Measurements from ENCODE around the gene ZBTB7B. TPM values are rescaled to one million over a fixed set of nuclear protein-coding genes. Genes with fewer than 3 reads are reported as not detected.

Gene ZBTB7B
- total and polyA plus RNA-seq, 2 experiments from 2014 or later: 2.3 to 27.0 TPM

GRCh38 chr1:155003227-155003765, 694 bp downstream of the ZBTB7B start:
- peak overlapping the region; percentile 53 for H3K27ac ChIP-seq
- peaks cover 27% of the 10 kb centered on the region for H3K4me1 ChIP-seq (ENCODE audit: insufficient read depth)
- 1 to 2% methylated on average over 31 to 35 of the region's 37 CpGs for WGBS, 2 experiments (ENCODE audit: low coverage in 1 of 2, low lambda C conversion rate in 2 of 2, missing lambda C conversion rate in 2 of 2)

GRCh38 chr1:155003766-155004351, 1.3 kb downstream of the ZBTB7B start:
- H3K9ac ChIP-seq: peak overlapping the region; percentile 86
- H3K9me2 ChIP-seq (ENCODE audit: insufficient read depth): no peaks in the 10 kb centered on the region
- no peaks in the 10 kb centered on the region for H3K36me3 ChIP-seq (ENCODE audit: low read depth)
- TF ChIP-seq EZH2phosphoT487 (IDR thresholded peaks at IDR 0.05; ENCODE audit: insufficient read depth, low read depth) (no peak), EZH2 (IDR thresholded peaks at IDR 0.05; ENCODE audit: insufficient read depth, poor library complexity, severe bottlenecking) (no peak)
- peak overlapping the region; percentile 53 for H3K27ac ChIP-seq
- in situ Hi-C loops (cut with MboI): no loop called here
- H3K27me3 ChIP-seq (replicated peaks; ENCODE audit: insufficient read depth): no peaks in the 10 kb centered on the region
- peak overlapping the region; percentile 71 for H2AFZ ChIP-seq
- peak overlapping the region; percentile 98 for H3K4me3 ChIP-seq
- peak; percentile 63 for DNase-seq
- no peaks in the 10 kb centered on the region for H4K20me1 ChIP-seq (ENCODE audit: insufficient read depth)
- WGBS, 2 experiments (ENCODE audit: low coverage in 1 of 2, low lambda C conversion rate in 2 of 2, missing lambda C conversion rate in 2 of 2): 1 to 3% methylated on average over 6 to 34 of the region's 34 CpGs
- peaks cover 54% of the 10 kb centered on the region for H3K79me2 ChIP-seq (ENCODE audit: insufficient read depth)
- H3K4me1 ChIP-seq (ENCODE audit: insufficient read depth): peaks cover 27% of the 10 kb centered on the region
- H3K4me2 ChIP-seq (ENCODE audit: unreplicated experiment): peak overlapping the region; percentile 94
- no peaks in the 10 kb centered on the region for H3K9me3 ChIP-seq (ENCODE audit: low read depth)
- no peaks in the 10 kb centered on the region for H3F3A ChIP-seq (ENCODE audit: insufficient read depth)

More at GRCh38 chr1:155003227-155003765, 694 bp downstream of the ZBTB7B start:
- no peaks in the 10 kb centered on the region for H3K9me2 ChIP-seq (ENCODE audit: insufficient read depth)
- H3K4me2 ChIP-seq (ENCODE audit: unreplicated experiment): peak overlapping the region; percentile 94
- DNase-seq: peak; percentile 55
- peak overlapping the region; percentile 71 for H2AFZ ChIP-seq
- H4K20me1 ChIP-seq (ENCODE audit: insufficient read depth): no peaks in the 10 kb centered on the region
- no peaks in the 10 kb centered on the region for H3K27me3 ChIP-seq (replicated peaks; ENCODE audit: insufficient read depth)
- no peaks in the 10 kb centered on the region for H3F3A ChIP-seq (ENCODE audit: insufficient read depth)
- H3K9ac ChIP-seq: peak overlapping the region; percentile 86
- no peaks in the 10 kb centered on the region for H3K9me3 ChIP-seq (ENCODE audit: low read depth)
- peak overlapping the region; percentile 98 for H3K4me3 ChIP-seq
- no peak for TF ChIP-seq EZH2phosphoT487 (IDR thresholded peaks at IDR 0.05; ENCODE audit: insufficient read depth, low read depth)
- TF ChIP-seq EZH2 (IDR thresholded peaks at IDR 0.05; ENCODE audit: insufficient read depth, poor library complexity, severe bottlenecking): no peak
- peaks cover 54% of the 10 kb centered on the region for H3K79me2 ChIP-seq (ENCODE audit: insufficient read depth)
- H3K36me3 ChIP-seq (ENCODE audit: low read depth): no peaks in the 10 kb centered on the region
- in situ Hi-C loops (cut with MboI): no loop called here

- WGBS, 2 experiments (ENCODE audit: low coverage in 1 of 2, low lambda C conversion rate in 2 of 2, missing lambda C conversion rate in 2 of 2): 32 to 35% methylated on average over 5 of the region's 5 CpGs
- Histone ChIP-seq H3K36me3 (ENCODE audit: low read depth) (no peaks in the 10 kb centered on the region), H3K9ac (peak overlapping the region; percentile 86), H3K27ac (peak overlapping the region; percentile 53), H3F3A (ENCODE audit: insufficient read depth) (no peaks in the 10 kb centered on the region), H3K4me1 (ENCODE audit: insufficient read depth) (peaks cover 27% of the 10 kb centered on the region), H3K4me2 (ENCODE audit: unreplicated experiment) (peak overlapping the region; percentile 94), H2AFZ (peak overlapping the region; percentile 71), H4K20me1 (ENCODE audit: insufficient read depth) (no peaks in the 10 kb centered on the region), H3K79me2 (ENCODE audit: insufficient read depth) (peaks cover 54% of the 10 kb centered on the region), H3K4me3 (peak overlapping the region; percentile 98), H3K9me3 (ENCODE audit: low read depth) (no peaks in the 10 kb centered on the region), H3K9me2 (ENCODE audit: insufficient read depth) (no peaks in the 10 kb centered on the region), H3K27me3 (replicated peaks; ENCODE audit: insufficient read depth) (no peaks in the 10 kb centered on the region)
- no peak for TF ChIP-seq EZH2phosphoT487 (IDR thresholded peaks at IDR 0.05; ENCODE audit: insufficient read depth, low read depth)
- no peak for TF ChIP-seq EZH2 (IDR thresholded peaks at IDR 0.05; ENCODE audit: insufficient read depth, poor library complexity, severe bottlenecking)
- in situ Hi-C loops (cut with MboI): no loop called here
- DNase-seq: peak; percentile 34
These were observed 1.9 kb downstream of the ZBTB7B start for GRCh38 chr1:155004352-155005075.

GRCh38 chr1:155005076-155006011, 2.7 kb downstream of the ZBTB7B start:
- 20 to 22% methylated on average over 8 to 13 of the region's 17 CpGs for WGBS, 2 experiments (ENCODE audit: low coverage in 1 of 2, low lambda C conversion rate in 2 of 2, missing lambda C conversion rate in 2 of 2)
- Histone ChIP-seq H3F3A (ENCODE audit: insufficient read depth) (no peaks in the 10 kb centered on the region), H3K27me3 (replicated peaks; ENCODE audit: insufficient read depth) (no peaks in the 10 kb centered on the region), H3K4me2 (ENCODE audit: unreplicated experiment) (peak overlapping the region; percentile 22), H3K36me3 (ENCODE audit: low read depth) (no peaks in the 10 kb centered on the region), H3K9ac (peak overlapping the region; percentile 86), H4K20me1 (ENCODE audit: insufficient read depth) (no peaks in the 10 kb centered on the region), H3K27ac (peak overlapping the region; percentile 53), H3K4me1 (ENCODE audit: insufficient read depth) (peaks cover 20% of the 10 kb centered on the region), H3K9me3 (ENCODE audit: low read depth) (no peaks in the 10 kb centered on the region), H3K9me2 (ENCODE audit: insufficient read depth) (no peaks in the 10 kb centered on the region), H2AFZ (no peak overlapping the region), H3K79me2 (ENCODE audit: insufficient read depth) (peaks cover 54% of the 10 kb centered on the region), H3K4me3 (peak overlapping the region; percentile 98; the same call in 1 of the 2 replicates)
- TF ChIP-seq EZH2phosphoT487 (IDR thresholded peaks at IDR 0.05; ENCODE audit: insufficient read depth, low read depth): no peak
- TF ChIP-seq EZH2 (IDR thresholded peaks at IDR 0.05; ENCODE audit: insufficient read depth, poor library complexity, severe bottlenecking): no peak
- in situ Hi-C loops (cut with MboI): no loop called here
- DNase-seq: peak; percentile 87

All from GM23248 (cell line).